Measurements from ENCODE around the gene CTDSPL. TPM values are rescaled to one million over a fixed set of nuclear protein-coding genes. Genes with fewer than 3 reads are reported as not detected.
A peak's percentile ranks its signal among the peaks of the same experiment; 100 is the strongest.
"Not testable (repeated sequence)": the region's sequence is repeated elsewhere in the genome, so short reads cannot be mapped to it uniquely, and the experiment has no call there.

The CTDSPL gene
- total RNA-seq, 4 donors from 2014 or later: 78.9 to 130 (median 111) TPM

GRCh38 chr3:37986479-37987314 is 125.0 kb downstream of the CTDSPL start:
- Histone ChIP-seq H3K36me3 (peaks cover 17% of the 10 kb centered on the region), H3K4me1 (peaks cover 26% of the 10 kb centered on the region), H3K4me3 (no peak overlapping the region), H3K27ac (no peak overlapping the region), H3K27me3 (no peaks in the 10 kb centered on the region), H3K9me3 (no peaks in the 10 kb centered on the region)
- 78% methylated on average over 8 of the region's 12 CpGs for WGBS
- TF ChIP-seq CTCF (IDR thresholded peaks at IDR 0.05): no peak
- DNase-seq (ENCODE audit: low spot score in 2 of 2): peak; percentile 59 to 76

- no peak overlapping the region for H3K4me3 ChIP-seq
- WGBS: no CpG with 5 or more reads among the region's 2 CpGs
Observed at GRCh38 chr3:37987315-37987697, 125.6 kb downstream of the CTDSPL start.

GRCh38 chr3:37987751-37988179 is 126.1 kb downstream of the CTDSPL start:
- TF ChIP-seq EP300 (IDR thresholded peaks at IDR 0.05) (no peak), CTCF (IDR thresholded peaks at IDR 0.05) (no peak), POLR2A (IDR thresholded peaks at IDR 0.05) (no peak), POLR2AphosphoS5 (IDR thresholded peaks at IDR 0.05) (no peak)
- no peak overlapping the region for H3K27ac ChIP-seq
- DNase-seq (ENCODE audit: low spot score in 2 of 2): peak in 1 of 2 donors; percentile 56
- peaks cover 30% of the 10 kb centered on the region for H3K4me1 ChIP-seq
- H3K27me3 ChIP-seq: no peaks in the 10 kb centered on the region
- WGBS: 75% methylated on average over 7 of the region's 7 CpGs
- H3K9me3 ChIP-seq: no peaks in the 10 kb centered on the region
- no peak overlapping the region for H3K4me3 ChIP-seq
- H3K36me3 ChIP-seq: peaks cover 14% of the 10 kb centered on the region

More at GRCh38 chr3:37987315-37987697, 125.6 kb downstream of the CTDSPL start:
- DNase-seq (ENCODE audit: low spot score in 2 of 2): peak; percentile 55 to 70
- H3K27me3 ChIP-seq: no peaks in the 10 kb centered on the region
- no peaks in the 10 kb centered on the region for H3K9me3 ChIP-seq
- TF ChIP-seq EP300 (IDR thresholded peaks at IDR 0.05) (no peak), CTCF (IDR thresholded peaks at IDR 0.05) (no peak), POLR2A (IDR thresholded peaks at IDR 0.05) (no peak), POLR2AphosphoS5 (IDR thresholded peaks at IDR 0.05) (no peak)
- H3K36me3 ChIP-seq: peaks cover 17% of the 10 kb centered on the region
- H3K27ac ChIP-seq: no peak overlapping the region
- H3K4me1 ChIP-seq: peaks cover 26% of the 10 kb centered on the region

- H3K27me3 ChIP-seq, H3K27ac ChIP-seq, H3K9me3 ChIP-seq, H3K4me3 ChIP-seq: not testable (repeated sequence)
- 86% methylated on average over 10 of the region's 10 CpGs for WGBS
- peak in 1 of 2 donors; percentile 40 for DNase-seq (ENCODE audit: low spot score in 2 of 2)
- Histone ChIP-seq H3K4me1 (peaks cover 35% of the 10 kb centered on the region), H3K36me3 (peaks cover 11% of the 10 kb centered on the region)
Observed at GRCh38 chr3:37988376-37988775, 126.7 kb downstream of the CTDSPL start.

- 87% methylated on average over 15 of the region's 15 CpGs for WGBS
- Histone ChIP-seq H3K27me3 (no peaks in the 10 kb centered on the region), H3K4me1 (peaks cover 37% of the 10 kb centered on the region), H3K36me3 (peaks cover 9% of the 10 kb centered on the region), H3K27ac (no peak overlapping the region), H3K4me3 (no peak overlapping the region), H3K9me3 (no peaks in the 10 kb centered on the region)
- peak; percentile 48 to 68 for DNase-seq (ENCODE audit: low spot score in 2 of 2)
- TF ChIP-seq POLR2A (IDR thresholded peaks at IDR 0.05): no peak
- no peak for TF ChIP-seq EP300 (IDR thresholded peaks at IDR 0.05)
Observed at GRCh38 chr3:37988931-37989525, 127.3 kb downstream of the CTDSPL start.

- no peak overlapping the region for H3K4me3 ChIP-seq
- no peaks in the 10 kb centered on the region for H3K9me3 ChIP-seq
- H3K27me3 ChIP-seq: no peaks in the 10 kb centered on the region
- H3K27ac ChIP-seq: no peak overlapping the region
- 91% methylated on average over 5 of the region's 7 CpGs for WGBS
- H3K36me3 ChIP-seq: no peaks in the 10 kb centered on the region
- no peak for TF ChIP-seq EP300 (IDR thresholded peaks at IDR 0.05)
- TF ChIP-seq POLR2AphosphoS5 (IDR thresholded peaks at IDR 0.05): no peak
- no peak for TF ChIP-seq CTCF (IDR thresholded peaks at IDR 0.05)
- TF ChIP-seq POLR2A (IDR thresholded peaks at IDR 0.05): no peak
- DNase-seq (ENCODE audit: low spot score in 2 of 2): peak; percentile 42 to 76
- peaks cover 43% of the 10 kb centered on the region for H3K4me1 ChIP-seq
Observed at GRCh38 chr3:37989821-37990480, 128.3 kb downstream of the CTDSPL start.

All from suprapubic skin (tissue), 4 donors.